ENCODE measurements around the gene SNX22. TPM values are rescaled to one million over a fixed set of nuclear protein-coding genes. Genes with fewer than 3 reads are reported as not detected.
A peak's percentile ranks its signal among the peaks of the same experiment; 100 is the strongest.

Gene SNX22
- total RNA-seq, 1 experiment from 2014 or later: 2.6 TPM

DNA sequence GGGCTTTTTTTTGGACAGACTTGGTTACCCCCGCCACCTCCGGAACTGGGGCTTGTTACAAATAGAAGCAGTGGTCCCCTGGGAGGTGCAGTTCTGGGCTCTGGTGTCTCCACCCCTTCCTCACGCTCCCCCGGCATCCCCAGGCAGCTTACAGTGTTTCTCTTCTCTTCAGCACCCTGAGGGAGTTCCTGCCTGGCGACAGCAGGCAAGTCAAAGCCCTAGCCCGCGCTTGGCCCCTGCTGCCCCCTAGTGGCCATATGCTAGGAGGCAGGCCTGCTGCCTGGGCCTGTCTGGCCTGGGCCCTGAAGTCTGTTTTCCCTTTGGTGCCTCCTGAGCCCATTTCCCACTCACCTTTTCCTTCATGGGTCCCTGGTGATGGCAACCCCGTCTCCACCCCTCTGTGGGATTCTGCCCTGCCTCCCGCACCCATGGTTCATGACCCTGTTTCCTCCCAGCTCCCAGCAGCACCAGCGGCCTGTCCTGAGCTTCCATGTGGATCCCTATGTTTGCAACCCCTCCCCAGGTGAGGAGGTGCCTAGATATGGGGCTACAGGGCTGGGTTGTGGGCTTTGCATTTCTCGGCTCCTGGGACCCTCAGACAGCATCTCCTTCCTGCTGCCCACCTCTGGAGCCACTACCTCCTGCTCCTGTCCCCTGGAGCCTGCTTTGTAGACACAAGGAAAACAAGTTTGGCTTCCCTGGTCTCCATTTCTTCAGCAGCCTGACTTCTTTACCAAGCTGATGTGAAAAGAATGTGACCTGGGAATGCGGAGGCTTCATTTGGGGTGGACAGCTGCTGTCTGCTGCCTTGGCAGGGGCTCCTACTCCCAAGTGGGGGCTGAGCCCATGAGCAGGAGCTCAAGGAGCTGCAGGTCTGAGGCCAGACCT, 2.2 kb downstream of the SNX22 start:
- intact Hi-C loops (cut with micrococcal nuclease; ENCODE audit: unreplicated experiment): loop anchor here (2.0 kb wide), 1 partner anchor 59 kb away; the partner anchor contains the start of gene SNX1
- POLR2A ChIA-PET (ENCODE audit: low non-redundant PET): interaction anchor here (0.6 to 0.7 kb wide), 2 partner anchors 9 to 187 kb away, joined by 3 read pairs; partner anchors contain the start of gene PPIB
- H3K36me3 ChIP-seq (ENCODE audit: insufficient read depth, low read length, poor library complexity, severe bottlenecking): peaks cover 40% of the 10 kb centered on the region

DNA sequence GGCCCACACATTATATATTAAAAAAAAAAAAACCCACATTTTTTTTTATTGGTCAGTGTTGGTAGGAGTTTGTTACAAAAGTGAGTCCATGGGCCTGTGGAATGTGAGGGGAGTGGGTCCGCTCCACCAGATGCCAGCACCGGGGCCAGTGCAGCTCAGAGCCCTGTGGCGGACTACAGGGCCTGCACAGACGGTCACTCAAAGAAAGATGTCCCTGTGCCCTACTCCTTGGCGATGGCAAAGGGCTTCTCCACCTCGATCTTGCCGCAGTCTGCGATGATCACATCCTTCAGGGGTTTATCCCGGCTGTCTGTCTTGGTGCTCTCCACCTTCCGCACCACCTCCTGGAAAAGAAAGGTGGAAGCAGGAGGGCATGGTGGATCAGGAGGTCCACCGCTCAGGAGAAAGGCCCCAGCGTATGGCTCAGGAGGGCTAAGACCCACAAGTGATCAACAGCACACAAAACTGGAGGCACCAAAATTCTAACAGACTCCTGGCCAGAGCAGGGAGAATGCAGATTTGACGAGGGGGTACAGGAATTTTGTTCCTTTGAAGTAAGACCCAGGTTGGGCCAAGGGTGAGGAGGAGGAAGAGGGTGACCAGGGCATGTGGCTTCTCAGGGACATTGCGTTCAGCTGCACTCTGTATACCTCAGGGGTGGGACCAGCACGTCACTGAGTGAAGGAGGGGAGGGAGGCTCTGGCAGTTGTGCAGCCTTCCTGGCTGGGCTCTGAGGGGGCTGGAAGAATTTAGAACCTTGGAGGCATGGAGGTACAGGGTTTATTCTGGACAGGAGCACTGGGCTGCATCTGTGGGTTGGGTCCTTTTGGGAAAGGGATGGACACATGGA, 4.5 kb downstream of the SNX22 start:
- Histone ChIP-seq H3K9me3 (ENCODE audit: low read depth, low read length, poor library complexity, severe bottlenecking) (no peaks in the 10 kb centered on the region), H3K27me3 (replicated peaks; ENCODE audit: insufficient read depth, low read depth, low read length, poor library complexity) (no peaks in the 10 kb centered on the region), H3K36me3 (ENCODE audit: insufficient read depth, low read length, poor library complexity, severe bottlenecking) (peaks cover 62% of the 10 kb centered on the region), H3K4me1 (ENCODE audit: insufficient read depth, low read length, poor library complexity, severe bottlenecking) (peaks cover 21% of the 10 kb centered on the region), H3K27ac (ENCODE audit: low read depth, low read length, poor library complexity, severe bottlenecking) (peak overlapping the region; percentile 16), H3K4me3 (ENCODE audit: low read depth, low read length, poor library complexity, severe bottlenecking) (no peak overlapping the region)
- TSS peak; percentile 50 for BruUV-seq (replicated peaks)
- ChIA-PET POLR2A (ENCODE audit: low non-redundant PET) (interaction anchor here (0.7 kb wide), 1 partner anchor 61 kb away, joined by 8 read pairs; no protein-coding TSS in a partner anchor), CTCF (no interaction called here)
- intact Hi-C loops (cut with micrococcal nuclease; ENCODE audit: unreplicated experiment): no loop called here
- DNase-seq (ENCODE audit: low spot score): no peak
- TF ChIP-seq EZH2 (IDR thresholded peaks at IDR 0.05; ENCODE audit: borderline replicate concordance, low read depth, low read length, poor library complexity, severe bottlenecking): no peak
- TF ChIP-seq, protein P1, sequence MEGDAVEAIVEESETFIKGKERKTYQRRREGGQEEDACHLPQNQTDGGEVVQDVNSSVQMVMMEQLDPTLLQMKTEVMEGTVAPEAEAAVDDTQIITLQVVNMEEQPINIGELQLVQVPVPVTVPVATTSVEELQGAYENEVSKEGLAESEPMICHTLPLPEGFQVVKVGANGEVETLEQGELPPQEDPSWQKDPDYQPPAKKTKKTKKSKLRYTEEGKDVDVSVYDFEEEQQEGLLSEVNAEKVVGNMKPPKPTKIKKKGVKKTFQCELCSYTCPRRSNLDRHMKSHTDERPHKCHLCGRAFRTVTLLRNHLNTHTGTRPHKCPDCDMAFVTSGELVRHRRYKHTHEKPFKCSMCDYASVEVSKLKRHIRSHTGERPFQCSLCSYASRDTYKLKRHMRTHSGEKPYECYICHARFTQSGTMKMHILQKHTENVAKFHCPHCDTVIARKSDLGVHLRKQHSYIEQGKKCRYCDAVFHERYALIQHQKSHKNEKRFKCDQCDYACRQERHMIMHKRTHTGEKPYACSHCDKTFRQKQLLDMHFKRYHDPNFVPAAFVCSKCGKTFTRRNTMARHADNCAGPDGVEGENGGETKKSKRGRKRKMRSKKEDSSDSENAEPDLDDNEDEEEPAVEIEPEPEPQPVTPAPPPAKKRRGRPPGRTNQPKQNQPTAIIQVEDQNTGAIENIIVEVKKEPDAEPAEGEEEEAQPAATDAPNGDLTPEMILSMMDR (conservative IDR thresholded peaks at IDR 0.05; ENCODE audit: low read depth, low read length): no peak

More for the DNA sequence above, 2.2 kb downstream of the SNX22 start:
- peaks cover 17% of the 10 kb centered on the region for H3K4me1 ChIP-seq (ENCODE audit: insufficient read depth, low read length, poor library complexity, severe bottlenecking)
- peak; percentile 97 for DNase-seq (ENCODE audit: low spot score)
- H3K27me3 ChIP-seq (replicated peaks; ENCODE audit: insufficient read depth, low read depth, low read length, poor library complexity): no peaks in the 10 kb centered on the region
- peak overlapping the region; percentile 53 for H3K27ac ChIP-seq (ENCODE audit: low read depth, low read length, poor library complexity, severe bottlenecking)
- no TSS peak for BruUV-seq (replicated peaks)
- TF ChIP-seq EZH2 (IDR thresholded peaks at IDR 0.05; ENCODE audit: borderline replicate concordance, low read depth, low read length, poor library complexity, severe bottlenecking): no peak
- TF ChIP-seq, protein P1 (conservative IDR thresholded peaks at IDR 0.05; ENCODE audit: low read depth, low read length): peak; percentile 99
- H3K4me3 ChIP-seq (ENCODE audit: low read depth, low read length, poor library complexity, severe bottlenecking): peak overlapping the region; percentile 66
- H3K9me3 ChIP-seq (ENCODE audit: low read depth, low read length, poor library complexity, severe bottlenecking): no peaks in the 10 kb centered on the region
- CTCF ChIA-PET: interaction anchor here (0.5 to 2.0 kb wide), 8 partner anchors 8 to 687 kb away, joined by 3 to 12 read pairs (median 4); partner anchors contain the start of genes CSNK1G1 and PPIB

DNA sequence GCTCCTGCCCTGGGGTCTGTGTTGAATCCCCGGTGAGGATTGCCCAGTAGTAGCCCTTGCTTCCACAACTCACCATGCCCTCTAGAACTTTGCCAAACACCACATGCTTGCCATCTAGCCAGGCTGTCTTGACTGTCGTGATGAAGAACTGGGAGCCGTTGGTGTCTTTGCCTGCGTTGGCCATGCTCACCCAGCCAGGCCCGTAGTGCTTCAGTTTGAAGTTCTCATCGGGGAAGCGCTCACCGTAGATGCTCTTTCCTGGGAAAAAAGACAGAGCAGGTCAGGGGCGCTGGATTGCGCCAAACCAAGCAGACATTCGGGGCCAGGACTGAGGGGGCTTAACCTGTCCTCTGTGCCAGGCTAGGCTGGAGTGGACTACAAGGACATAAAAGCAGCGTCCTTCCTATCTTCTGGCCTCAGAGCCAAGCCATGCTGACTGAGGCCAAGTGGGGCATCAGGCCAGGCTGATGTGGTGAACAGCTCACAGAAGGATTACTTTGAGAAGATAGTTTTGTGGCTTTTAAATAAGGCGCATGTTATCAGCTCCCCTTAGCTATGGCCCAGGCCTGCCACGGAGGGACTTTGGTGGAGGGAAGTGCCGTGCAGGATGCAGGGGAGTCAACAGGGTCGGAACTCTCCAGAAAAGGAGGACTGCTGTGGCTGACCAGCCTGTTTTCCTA, 5.3 kb downstream of the SNX22 start:
- H3K4me1 ChIP-seq (ENCODE audit: insufficient read depth, low read length, poor library complexity, severe bottlenecking): peaks cover 19% of the 10 kb centered on the region
- ChIA-PET POLR2A (ENCODE audit: low non-redundant PET) (no interaction called here), CTCF (no interaction called here)
- no peak overlapping the region for H3K4me3 ChIP-seq (ENCODE audit: low read depth, low read length, poor library complexity, severe bottlenecking)
- no peaks in the 10 kb centered on the region for H3K27me3 ChIP-seq (replicated peaks; ENCODE audit: insufficient read depth, low read depth, low read length, poor library complexity)
- DNase-seq (ENCODE audit: low spot score): no peak
- TF ChIP-seq EZH2 (IDR thresholded peaks at IDR 0.05; ENCODE audit: borderline replicate concordance, low read depth, low read length, poor library complexity, severe bottlenecking): no peak
- TF ChIP-seq, protein P1 (conservative IDR thresholded peaks at IDR 0.05; ENCODE audit: low read depth, low read length): no peak
- intact Hi-C loops (cut with micrococcal nuclease; ENCODE audit: unreplicated experiment): no loop called here
- H3K9me3 ChIP-seq (ENCODE audit: low read depth, low read length, poor library complexity, severe bottlenecking): no peaks in the 10 kb centered on the region
- H3K27ac ChIP-seq (ENCODE audit: low read depth, low read length, poor library complexity, severe bottlenecking): no peak overlapping the region
- H3K36me3 ChIP-seq (ENCODE audit: insufficient read depth, low read length, poor library complexity, severe bottlenecking): peaks cover 65% of the 10 kb centered on the region
- BruUV-seq (replicated peaks): no TSS peak

Data from A673 (cell line).